Measurements from ENCODE around the gene CAMTA1.

The CAMTA1 gene

GRCh38 chr1:6923955-6924881 is 139.0 kb downstream of the CAMTA1 start:
- DNase-seq (ENCODE audit: low read depth in 3 of 3, low spot score in 1 of 3) = no peak

- no peak for DNase-seq (ENCODE audit: low read depth in 3 of 3, low spot score in 1 of 3)
These were observed 139.6 kb downstream of the CAMTA1 start for GRCh38 chr1:6924891-6925290.

GRCh38 chr1:6927626-6928025 is 142.4 kb downstream of the CAMTA1 start:
- DNase-seq (ENCODE audit: low read depth in 3 of 3, low spot score in 1 of 3) = no peak

- no peak for DNase-seq (ENCODE audit: low read depth in 3 of 3, low spot score in 1 of 3)
These were observed 143.0 kb downstream of the CAMTA1 start for GRCh38 chr1:6928106-6928885.

GRCh38 chr1:6930732-6931300 is 145.6 kb downstream of the CAMTA1 start:
- DNase-seq (ENCODE audit: low read depth in 3 of 3, low spot score in 1 of 3) = no peak

- no peak for DNase-seq (ENCODE audit: low read depth in 3 of 3, low spot score in 1 of 3)
These were observed 150.2 kb downstream of the CAMTA1 start for GRCh38 chr1:6935361-6935883.

- DNase-seq (ENCODE audit: low read depth in 3 of 3, low spot score in 1 of 3) = no peak
These were observed 150.8 kb downstream of the CAMTA1 start for GRCh38 chr1:6935911-6936690.

- no peak for DNase-seq (ENCODE audit: low read depth in 3 of 3, low spot score in 1 of 3)
These were observed 151.8 kb downstream of the CAMTA1 start for GRCh38 chr1:6937048-6937447.

GRCh38 chr1:6939363-6939762 is 154.1 kb downstream of the CAMTA1 start:
- DNase-seq (ENCODE audit: low read depth in 3 of 3, low spot score in 1 of 3) = no peak

- no peak for DNase-seq (ENCODE audit: low read depth in 3 of 3, low spot score in 1 of 3)
These were observed 156.5 kb downstream of the CAMTA1 start for GRCh38 chr1:6941786-6942185.

- no peak for DNase-seq (ENCODE audit: low read depth in 3 of 3, low spot score in 1 of 3)
These were observed 157.7 kb downstream of the CAMTA1 start for GRCh38 chr1:6942990-6943389.

- DNase-seq (ENCODE audit: low read depth in 3 of 3, low spot score in 1 of 3) = no peak
These were observed 159.2 kb downstream of the CAMTA1 start for GRCh38 chr1:6944434-6944833.

- no peak for DNase-seq (ENCODE audit: low read depth in 3 of 3, low spot score in 1 of 3)
These were observed 162.7 kb downstream of the CAMTA1 start for GRCh38 chr1:6947952-6948351.

GRCh38 chr1:6948416-6948815 is 163.2 kb downstream of the CAMTA1 start:
- no peak for DNase-seq (ENCODE audit: low read depth in 3 of 3, low spot score in 1 of 3)

GRCh38 chr1:6948861-6949260 is 163.6 kb downstream of the CAMTA1 start:
- DNase-seq (ENCODE audit: low read depth in 3 of 3, low spot score in 1 of 3) = no peak

- DNase-seq (ENCODE audit: low read depth in 3 of 3, low spot score in 1 of 3) = no peak
These were observed 164.9 kb downstream of the CAMTA1 start for GRCh38 chr1:6950001-6950765.

GRCh38 chr1:6951536-6951935 is 166.3 kb downstream of the CAMTA1 start:
- no peak for DNase-seq (ENCODE audit: low read depth in 3 of 3, low spot score in 1 of 3)

GRCh38 chr1:6953216-6953615 is 168.0 kb downstream of the CAMTA1 start:
- DNase-seq (ENCODE audit: low read depth in 3 of 3, low spot score in 1 of 3) = no peak

- DNase-seq (ENCODE audit: low read depth in 3 of 3, low spot score in 1 of 3) = no peak
These were observed 168.7 kb downstream of the CAMTA1 start for GRCh38 chr1:6953907-6954364.

- no peak for DNase-seq (ENCODE audit: low read depth in 3 of 3, low spot score in 1 of 3)
These were observed 169.3 kb downstream of the CAMTA1 start for GRCh38 chr1:6954591-6954990.

All from stimulated activated CD4-positive, alpha-beta T cell treated with anti-CD3 and anti-CD28 coated beads, TNF-alpha, amount 100 ng/mL, for 1 hour (primary cell).